Activated CD4-positive, alpha-beta memory T cell treated with anti-CD3 and anti-CD28 coated beads, Interleukin-2, amount 10 ng/mL, durations not matched to agents 7 days and 5 days (primary cell): ENCODE data around the gene ZMYM2. TPM values are rescaled to one million over a fixed set of nuclear protein-coding genes. Genes with fewer than 3 reads are reported as not detected.
A peak's percentile ranks its signal among the peaks of the same experiment; 100 is the strongest.

Experiments
- CTCF ChIA-PET: fragments of 350-600 bp; sonication (Branson Sonifier 250); formaldehyde crosslinking; loops from one replicate; lab custom pipeline; 2021; ENCODE audit warnings: antibody characterized with exemption, inconsistent platforms; lab: Charles Lee
- POLR2A ChIA-PET: fragments of 350-600 bp; sonication (Branson Sonifier 250); formaldehyde crosslinking; loops from one replicate; lab custom pipeline; 2021; ENCODE audit warnings: antibody characterized with exemption; lab: Charles Lee
- DNase-seq: peaks from one replicate; pipeline ENCODE4 v3.0.0-alpha.2; 2020
- H3K27ac Mint-ChIP-seq: one replicate; pipeline ENCODE4 v1.8.0; 2021; ENCODE audit warnings: mild to moderate bottlenecking, mixed read lengths
- H3K27me3 Mint-ChIP-seq: one replicate; pipeline ENCODE4 v1.8.0; 2021; ENCODE audit warnings: mixed read lengths
- H3K36me3 Mint-ChIP-seq: one replicate; pipeline ENCODE4 v1.8.0; 2021; ENCODE audit warnings: low read depth, mixed read lengths
- H3K4me1 Mint-ChIP-seq: one replicate; pipeline ENCODE4 v1.8.0; 2021; ENCODE audit warnings: mixed read lengths
- H3K4me3 Mint-ChIP-seq: one replicate; pipeline ENCODE4 v1.8.0; 2021; ENCODE audit warnings: mild to moderate bottlenecking, mixed read lengths
- H3K9me3 Mint-ChIP-seq: one replicate; pipeline ENCODE4 v1.8.0; 2021; ENCODE audit warnings: mixed read lengths
- total RNA-seq, 2 experiments: library from RNA; stranded (reverse); gene quantifications; one replicate each; pipeline ENCODE4 v1.2.3, GENCODE V29; 2021

ZMYM2 gene
- total RNA-seq, 2 experiments from 2014 or later, result 61.8 TPM

GRCh38 chr13:20058476-20058875 is 99.9 kb downstream of the ZMYM2 start:
- CTCF ChIA-PET, result no interaction called here
- POLR2A ChIA-PET, result no interaction called here
- Mint-ChIP-seq H3K4me3 (no peak overlapping the region), H3K4me1 (peaks cover 7% of the 10 kb centered on the region), H3K27me3 (no peaks in the 10 kb centered on the region), H3K27ac (no peak overlapping the region), H3K36me3 (peaks cover 35% of the 10 kb centered on the region), H3K9me3 (no peaks in the 10 kb centered on the region)
- no peak for DNase-seq

- Mint-ChIP-seq H3K36me3 (peaks cover 27% of the 10 kb centered on the region), H3K4me3 (no peak overlapping the region)
These were observed 105.6 kb downstream of the ZMYM2 start for GRCh38 chr13:20064128-20064527.

GRCh38 chr13:20065516-20065915 is 107.0 kb downstream of the ZMYM2 start:
- Mint-ChIP-seq H3K4me3 (no peak overlapping the region), H3K36me3 (peaks cover 25% of the 10 kb centered on the region), H3K27ac (no peak overlapping the region), H3K9me3 (no peaks in the 10 kb centered on the region), H3K27me3 (no peaks in the 10 kb centered on the region), H3K4me1 (peaks cover 3% of the 10 kb centered on the region)
- CTCF ChIA-PET, result no interaction called here
- no peak for DNase-seq
- POLR2A ChIA-PET, result no interaction called here

More at GRCh38 chr13:20064128-20064527, 105.6 kb downstream of the ZMYM2 start:
- no peak overlapping the region for H3K27ac Mint-ChIP-seq
- no peak for DNase-seq
- ChIA-PET POLR2A (interaction anchor here (1.0 kb wide), 1 partner anchor 52 kb away, joined by 3 read pairs; no protein-coding TSS in a partner anchor), CTCF (interaction anchor here (0.6 kb wide), 1 partner anchor 133 kb away, joined by 3 read pairs; no protein-coding TSS in a partner anchor)
- H3K27me3 Mint-ChIP-seq, result no peaks in the 10 kb centered on the region
- H3K4me1 Mint-ChIP-seq, result peaks cover 3% of the 10 kb centered on the region
- H3K9me3 Mint-ChIP-seq, result no peaks in the 10 kb centered on the region

GRCh38 chr13:20069956-20070355 is 111.4 kb downstream of the ZMYM2 start:
- Mint-ChIP-seq H3K4me3 (no peak overlapping the region), H3K27me3 (no peaks in the 10 kb centered on the region), H3K36me3 (peaks cover 46% of the 10 kb centered on the region), H3K4me1 (peaks cover 15% of the 10 kb centered on the region), H3K9me3 (no peaks in the 10 kb centered on the region), H3K27ac (no peak overlapping the region)
- DNase-seq, result no peak
- CTCF ChIA-PET, result interaction anchor here (0.8 kb wide), 1 partner anchor 21 kb away, joined by 3 read pairs; no protein-coding TSS in a partner anchor
- POLR2A ChIA-PET, result no interaction called here

GRCh38 chr13:20073775-20074174 is 115.2 kb downstream of the ZMYM2 start:
- Mint-ChIP-seq H3K27me3 (no peaks in the 10 kb centered on the region), H3K36me3 (peaks cover 39% of the 10 kb centered on the region), H3K27ac (no peak overlapping the region), H3K4me1 (peaks cover 17% of the 10 kb centered on the region), H3K9me3 (no peaks in the 10 kb centered on the region), H3K4me3 (no peak overlapping the region)
- ChIA-PET POLR2A (no interaction called here), CTCF (interaction anchor here (0.7 to 1.5 kb wide), 2 partner anchors 54 to 68 kb away, joined by 3 to 5 read pairs; no protein-coding TSS in a partner anchor)
- DNase-seq, result no peak

GRCh38 chr13:20074966-20075365 is 116.4 kb downstream of the ZMYM2 start:
- no peak for DNase-seq
- Mint-ChIP-seq H3K9me3 (no peaks in the 10 kb centered on the region), H3K27ac (peak overlapping the region; percentile 3), H3K36me3 (peaks cover 36% of the 10 kb centered on the region), H3K4me1 (peaks cover 17% of the 10 kb centered on the region), H3K4me3 (no peak overlapping the region), H3K27me3 (no peaks in the 10 kb centered on the region)
- ChIA-PET POLR2A (no interaction called here), CTCF (interaction anchor here (0.7 kb wide), 1 partner anchor 91 kb away, joined by 3 read pairs; no protein-coding TSS in a partner anchor)

- ChIA-PET POLR2A (no interaction called here), CTCF (no interaction called here)
- no peak for DNase-seq
- no peaks in the 10 kb centered on the region for H3K27me3 Mint-ChIP-seq
- H3K4me1 Mint-ChIP-seq, result peaks cover 15% of the 10 kb centered on the region
- H3K36me3 Mint-ChIP-seq, result peaks cover 20% of the 10 kb centered on the region
- no peaks in the 10 kb centered on the region for H3K9me3 Mint-ChIP-seq
- H3K4me3 Mint-ChIP-seq, result no peak overlapping the region
- H3K27ac Mint-ChIP-seq, result no peak overlapping the region
These were observed 118.6 kb downstream of the ZMYM2 start for GRCh38 chr13:20077086-20077485.

- H3K4me3 Mint-ChIP-seq, result no peak overlapping the region
- POLR2A ChIA-PET, result no interaction called here
These were observed 122.0 kb downstream of the ZMYM2 start for GRCh38 chr13:20080377-20081164.

GRCh38 chr13:20090349-20090748 is 131.8 kb downstream of the ZMYM2 start:
- H3K27ac Mint-ChIP-seq, result no peak overlapping the region
- CTCF ChIA-PET, result interaction anchor here (0.6 kb wide), 2 partner anchors 20 to 72 kb away, joined by 3 read pairs; no protein-coding TSS in a partner anchor
- no peak for DNase-seq
- no peak overlapping the region for H3K4me3 Mint-ChIP-seq
- peaks cover 3% of the 10 kb centered on the region for H3K36me3 Mint-ChIP-seq
- H3K27me3 Mint-ChIP-seq, result no peaks in the 10 kb centered on the region
- POLR2A ChIA-PET, result no interaction called here
- no peaks in the 10 kb centered on the region for H3K4me1 Mint-ChIP-seq
- no peaks in the 10 kb centered on the region for H3K9me3 Mint-ChIP-seq

More at GRCh38 chr13:20080377-20081164, 122.0 kb downstream of the ZMYM2 start:
- Mint-ChIP-seq H3K27me3 (no peaks in the 10 kb centered on the region), H3K9me3 (no peaks in the 10 kb centered on the region), H3K4me1 (peaks cover 2% of the 10 kb centered on the region), H3K27ac (no peak overlapping the region), H3K36me3 (peaks cover 21% of the 10 kb centered on the region)
- no peak for DNase-seq
- CTCF ChIA-PET, result no interaction called here

GRCh38 chr13:20093951-20094350 is 135.4 kb downstream of the ZMYM2 start:
- no peak for DNase-seq
- Mint-ChIP-seq H3K9me3 (no peaks in the 10 kb centered on the region), H3K4me1 (no peaks in the 10 kb centered on the region), H3K27me3 (peaks cover 20% of the 10 kb centered on the region), H3K4me3 (no peak overlapping the region), H3K27ac (no peak overlapping the region), H3K36me3 (no peaks in the 10 kb centered on the region)
- POLR2A ChIA-PET, result interaction anchor here (1.1 kb wide), 1 partner anchor 108 kb away, joined by 4 read pairs; no protein-coding TSS in a partner anchor
- CTCF ChIA-PET, result interaction anchor here (0.9 kb wide), 1 partner anchor 70 kb away, joined by 3 read pairs; no protein-coding TSS in a partner anchor

- Mint-ChIP-seq H3K9me3 (no peaks in the 10 kb centered on the region), H3K4me3 (no peak overlapping the region), H3K4me1 (no peaks in the 10 kb centered on the region), H3K27me3 (peaks cover 52% of the 10 kb centered on the region), H3K36me3 (no peaks in the 10 kb centered on the region), H3K27ac (no peak overlapping the region)
- ChIA-PET CTCF (interaction anchor here (1.3 kb wide), 1 partner anchor 29 kb away, joined by 4 read pairs; no protein-coding TSS in a partner anchor), POLR2A (no interaction called here)
- DNase-seq, result no peak
These were observed 140.8 kb downstream of the ZMYM2 start for GRCh38 chr13:20099319-20099718.

GRCh38 chr13:20101467-20102316 is 143.2 kb downstream of the ZMYM2 start:
- Mint-ChIP-seq H3K9me3 (no peaks in the 10 kb centered on the region), H3K27me3 (peaks cover 56% of the 10 kb centered on the region), H3K27ac (no peak overlapping the region), H3K36me3 (no peaks in the 10 kb centered on the region), H3K4me1 (no peaks in the 10 kb centered on the region), H3K4me3 (no peak overlapping the region)
- ChIA-PET POLR2A (no interaction called here), CTCF (interaction anchor here (1.4 kb wide), 1 partner anchor 26 kb away, joined by 3 read pairs; no protein-coding TSS in a partner anchor)
- no peak for DNase-seq
